Lower leg skin (tissue), 3 donors: ENCODE results near the gene TYW1.
"Not testable (repeated sequence)": the region's sequence is repeated elsewhere in the genome, so short reads cannot be mapped to it uniquely, and the experiment has no call there.

ENCODE experiments used
- POLR2A ChIP-seq, 2 donors: fragments of 450-650 bp; IDR thresholded peaks; one replicate each; pipeline ENCODE4 v1.6.1; 2016 to 2017; ENCODE audit warnings: antibody characterized with exemption in 2 of 2, mild to moderate bottlenecking in 1 of 2, moderate library complexity in 1 of 2
- TF ChIP-seq, protein P1 (sequence below), 3 donors: fragments of 450-650 bp; IDR thresholded peaks; one replicate each; pipeline ENCODE4 v1.5.1; 2016; ENCODE audit warnings: antibody characterized with exemption in 3 of 3, mild to moderate bottlenecking in 3 of 3, moderate library complexity in 2 of 3

DNA sequence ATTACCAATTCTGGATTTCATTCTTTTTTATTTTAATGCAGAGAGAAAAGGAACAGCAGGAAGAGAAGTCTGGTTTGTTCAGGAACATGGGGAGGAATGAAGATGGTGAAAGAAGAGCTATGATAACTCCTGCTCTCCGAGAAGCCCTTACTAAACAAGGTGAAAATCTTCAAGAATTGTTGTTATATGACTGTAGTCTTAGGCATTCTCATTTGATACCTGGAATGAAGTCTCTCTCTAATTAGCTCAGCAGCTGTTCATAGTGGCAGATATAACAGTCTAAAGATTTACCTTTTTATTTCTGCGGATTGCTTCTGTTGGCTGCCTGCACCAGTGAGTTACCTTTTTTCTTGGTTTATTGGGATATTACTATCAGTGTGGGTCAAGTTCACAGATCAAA is 53.3 kb downstream of the TYW1 start:
- TF ChIP-seq, protein P1, sequence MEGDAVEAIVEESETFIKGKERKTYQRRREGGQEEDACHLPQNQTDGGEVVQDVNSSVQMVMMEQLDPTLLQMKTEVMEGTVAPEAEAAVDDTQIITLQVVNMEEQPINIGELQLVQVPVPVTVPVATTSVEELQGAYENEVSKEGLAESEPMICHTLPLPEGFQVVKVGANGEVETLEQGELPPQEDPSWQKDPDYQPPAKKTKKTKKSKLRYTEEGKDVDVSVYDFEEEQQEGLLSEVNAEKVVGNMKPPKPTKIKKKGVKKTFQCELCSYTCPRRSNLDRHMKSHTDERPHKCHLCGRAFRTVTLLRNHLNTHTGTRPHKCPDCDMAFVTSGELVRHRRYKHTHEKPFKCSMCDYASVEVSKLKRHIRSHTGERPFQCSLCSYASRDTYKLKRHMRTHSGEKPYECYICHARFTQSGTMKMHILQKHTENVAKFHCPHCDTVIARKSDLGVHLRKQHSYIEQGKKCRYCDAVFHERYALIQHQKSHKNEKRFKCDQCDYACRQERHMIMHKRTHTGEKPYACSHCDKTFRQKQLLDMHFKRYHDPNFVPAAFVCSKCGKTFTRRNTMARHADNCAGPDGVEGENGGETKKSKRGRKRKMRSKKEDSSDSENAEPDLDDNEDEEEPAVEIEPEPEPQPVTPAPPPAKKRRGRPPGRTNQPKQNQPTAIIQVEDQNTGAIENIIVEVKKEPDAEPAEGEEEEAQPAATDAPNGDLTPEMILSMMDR (IDR thresholded peaks at IDR 0.05), result not testable (repeated sequence)
- TF ChIP-seq POLR2A (IDR thresholded peaks at IDR 0.05), result not testable (repeated sequence)
